ENCODE data around the gene ZNF883.

- no peak for TF ChIP-seq CTCF (IDR thresholded peaks at IDR 0.05)
- TF ChIP-seq POLR2A (IDR thresholded peaks at IDR 0.05) = no peak
Observed at GRCh38 chr9:112912636-112913035, 99.4 kb downstream of the ZNF883 start.

All from adrenal gland (tissue), 5 donors.